ENCODE data around the gene MBNL2.

GRCh38 chr13:97435323-97435722, 213.2 kb downstream of the MBNL2 start:
- TF ChIP-seq, protein P1, sequence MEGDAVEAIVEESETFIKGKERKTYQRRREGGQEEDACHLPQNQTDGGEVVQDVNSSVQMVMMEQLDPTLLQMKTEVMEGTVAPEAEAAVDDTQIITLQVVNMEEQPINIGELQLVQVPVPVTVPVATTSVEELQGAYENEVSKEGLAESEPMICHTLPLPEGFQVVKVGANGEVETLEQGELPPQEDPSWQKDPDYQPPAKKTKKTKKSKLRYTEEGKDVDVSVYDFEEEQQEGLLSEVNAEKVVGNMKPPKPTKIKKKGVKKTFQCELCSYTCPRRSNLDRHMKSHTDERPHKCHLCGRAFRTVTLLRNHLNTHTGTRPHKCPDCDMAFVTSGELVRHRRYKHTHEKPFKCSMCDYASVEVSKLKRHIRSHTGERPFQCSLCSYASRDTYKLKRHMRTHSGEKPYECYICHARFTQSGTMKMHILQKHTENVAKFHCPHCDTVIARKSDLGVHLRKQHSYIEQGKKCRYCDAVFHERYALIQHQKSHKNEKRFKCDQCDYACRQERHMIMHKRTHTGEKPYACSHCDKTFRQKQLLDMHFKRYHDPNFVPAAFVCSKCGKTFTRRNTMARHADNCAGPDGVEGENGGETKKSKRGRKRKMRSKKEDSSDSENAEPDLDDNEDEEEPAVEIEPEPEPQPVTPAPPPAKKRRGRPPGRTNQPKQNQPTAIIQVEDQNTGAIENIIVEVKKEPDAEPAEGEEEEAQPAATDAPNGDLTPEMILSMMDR (IDR thresholded peaks at IDR 0.05; ENCODE audit: insufficient read depth, low read length), result no peak
- TF ChIP-seq POLR2AphosphoS5 (IDR thresholded peaks at IDR 0.05; ENCODE audit: low read depth) (no peak), GABPA (IDR thresholded peaks at IDR 0.05; ENCODE audit: low read depth) (no peak)

Data from HL-60 (cell line).